Sigmoid colon (tissue), 4 donors: ENCODE results near the gene FOXP1.

Source experiments
- POLR2AphosphoS5 ChIP-seq, 4 donors: sonication (generic); formaldehyde crosslinking; IDR thresholded peaks; one replicate each; pipeline ENCODE4 v1.6.1; 2017; ENCODE audit warnings: antibody characterized with exemption in 4 of 4
- TF ChIP-seq, protein P1 (sequence below), 4 experiments: fragments of 450-650 bp in 3 of 4; fragments of 200-600 bp in 1 of 4; IDR thresholded peaks; one replicate each; pipeline ENCODE4 v1.5.1; 2016 to 2019; ENCODE audit warnings: antibody characterized with exemption in 4 of 4, mild to moderate bottlenecking in 3 of 4, moderate library complexity in 2 of 4

DNA sequence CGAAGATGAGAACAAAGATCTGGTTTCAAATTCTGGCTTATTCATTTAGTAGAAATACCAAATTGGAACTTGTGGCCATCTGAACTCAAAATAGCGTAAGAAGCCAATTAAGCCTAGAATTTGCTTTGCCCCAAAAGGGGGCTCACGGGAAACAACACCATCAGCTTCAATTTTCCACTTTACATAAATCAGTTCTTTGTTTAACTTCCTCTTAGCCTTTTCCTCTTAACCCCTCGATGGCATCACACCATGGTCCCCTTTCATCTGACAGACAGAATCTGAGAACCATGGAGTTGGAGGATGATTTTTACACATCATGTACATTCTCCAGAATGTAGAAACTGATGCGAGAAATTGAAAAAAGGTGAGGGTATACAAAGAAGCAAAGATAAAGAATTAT lies 207.0 kb downstream of the FOXP1 start:
- no peak for TF ChIP-seq POLR2AphosphoS5 (IDR thresholded peaks at IDR 0.05)
- TF ChIP-seq, protein P1, sequence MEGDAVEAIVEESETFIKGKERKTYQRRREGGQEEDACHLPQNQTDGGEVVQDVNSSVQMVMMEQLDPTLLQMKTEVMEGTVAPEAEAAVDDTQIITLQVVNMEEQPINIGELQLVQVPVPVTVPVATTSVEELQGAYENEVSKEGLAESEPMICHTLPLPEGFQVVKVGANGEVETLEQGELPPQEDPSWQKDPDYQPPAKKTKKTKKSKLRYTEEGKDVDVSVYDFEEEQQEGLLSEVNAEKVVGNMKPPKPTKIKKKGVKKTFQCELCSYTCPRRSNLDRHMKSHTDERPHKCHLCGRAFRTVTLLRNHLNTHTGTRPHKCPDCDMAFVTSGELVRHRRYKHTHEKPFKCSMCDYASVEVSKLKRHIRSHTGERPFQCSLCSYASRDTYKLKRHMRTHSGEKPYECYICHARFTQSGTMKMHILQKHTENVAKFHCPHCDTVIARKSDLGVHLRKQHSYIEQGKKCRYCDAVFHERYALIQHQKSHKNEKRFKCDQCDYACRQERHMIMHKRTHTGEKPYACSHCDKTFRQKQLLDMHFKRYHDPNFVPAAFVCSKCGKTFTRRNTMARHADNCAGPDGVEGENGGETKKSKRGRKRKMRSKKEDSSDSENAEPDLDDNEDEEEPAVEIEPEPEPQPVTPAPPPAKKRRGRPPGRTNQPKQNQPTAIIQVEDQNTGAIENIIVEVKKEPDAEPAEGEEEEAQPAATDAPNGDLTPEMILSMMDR (IDR thresholded peaks at IDR 0.05): no peak
